Heart left ventricle (tissue), 16 donors: ENCODE results near the gene AFF3. TPM values are rescaled to one million over a fixed set of nuclear protein-coding genes. Genes with fewer than 3 reads are reported as not detected.
A peak's percentile ranks its signal among the peaks of the same experiment; 100 is the strongest.

Experiments used
- ATAC-seq, 4 donors: fragments of 200-7000 bp; cut with Tn5 transposase; one replicate each; pipeline ENCODE4 v1.9.1; 2020 to 2022; ENCODE audit warnings: moderate library complexity in 4 of 4, mild to moderate bottlenecking in 3 of 4, moderate number of reproducible peaks in 1 of 4
- DNase-seq, 5 donors: peaks; one replicate each; pipeline ENCODE4 v3.0.0-alpha.2; 2020
- H3K27ac ChIP-seq, 12 donors: fragments of 200-600 bp; sonication (generic) in 4 of 12; one replicate each; pipeline versions ENCODE4 v1.5.0 to v1.8.0; 2016 to 2022; ENCODE audit warnings: mild to moderate bottlenecking in 2 of 12
- H3K27me3 ChIP-seq, 9 donors: fragments of 200-600 bp; sonication (generic) in 2 of 9; one replicate each; pipeline versions ENCODE4 v1.5.1 to v1.8.0; 2016 to 2022; ENCODE audit warnings: mild to moderate bottlenecking in 3 of 9
- H3K36me3 ChIP-seq, 9 donors: fragments of 200-600 bp; sonication (generic) in 2 of 9; one replicate each; pipeline versions ENCODE4 v1.5.0 to v1.8.0; 2018 to 2022; ENCODE audit warnings: mild to moderate bottlenecking in 2 of 9
- H3K4me1 ChIP-seq, 12 donors: fragments of 200-600 bp; sonication (generic) in 4 of 12; one replicate each; pipeline versions ENCODE4 v1.5.0 to v1.8.0; 2016 to 2022; ENCODE audit warnings: mild to moderate bottlenecking in 3 of 12
- H3K4me3 ChIP-seq, 12 donors: fragments of 200-600 bp; sonication (generic) in 4 of 12; one replicate each; pipeline versions ENCODE4 v1.5.0 to v1.8.0; 2017 to 2022; ENCODE audit warnings: mild to moderate bottlenecking in 9 of 12, moderate library complexity in 4 of 12
- H3K9me3 ChIP-seq, 12 donors: fragments of 200-600 bp; sonication (generic) in 4 of 12; one replicate each; pipeline versions ENCODE4 v1.5.0 to v1.8.0; 2016 to 2022; ENCODE audit warnings: mild to moderate bottlenecking in 1 of 12
- CTCF ChIP-seq, 12 donors: fragments of 200-600 bp; sonication (generic) in 4 of 12; IDR thresholded peaks; one replicate each; pipeline versions ENCODE4 v1.5.0 to v1.8.0; 2018 to 2022; ENCODE audit warnings: antibody characterized with exemption in 12 of 12, mild to moderate bottlenecking in 5 of 12
- POLR2A ChIP-seq, 2 donors: fragments of 450-650 bp; IDR thresholded peaks; one replicate each; pipeline ENCODE4 v1.6.1; 2017; ENCODE audit warnings: antibody characterized with exemption in 2 of 2, mild to moderate bottlenecking in 2 of 2, moderate library complexity in 2 of 2
- WGBS, 4 donors: extraction: QIAGEN DNeasy Blood & Tissue Kit in 2 of 4; methylation state at CpG; one replicate each; pipeline versions ENCODE4 v1.1.5 to v1.1.7; 2013 to 2018; 5-methylcytosine and 5-hydroxymethylcytosine counted together
- intact Hi-C, 10 donors: fragments of 100-400 bp; cut with DNase I; formaldehyde crosslinking; loops; one replicate each; pipeline versions ENCODE4 v1.11.1 to v1.14.2; 2022
- polyA plus RNA-seq, 2 donors: library from polyadenylated mRNA; stranded (reverse); fragments of 200-250 nt; gene quantifications; one replicate each; pipeline ENCODE4 v1.2.3, GENCODE V29; 2013
- total RNA-seq, 9 donors: library from RNA; depleted of rRNA in 2 of 9; stranded (reverse); fragments of >200 nt in 2 of 9; fragmentation: NEBNext Ultra II Directional in 3 of 9; extraction: Animal tissue kit (Norgen Biotek cat#: 25700) in 3 of 9; gene quantifications; one replicate each; pipeline versions ENCODE4 v1.1.0 to v1.2.4, GENCODE V29; 2016 to 2023
- donor health status: ischemic (EF 13 %, LVEDD 7.1; RV severe dilation, severe dysfunction).
- donor health status: healthy with polysubstance abuse.
- donor health status: DM: no; HTN: yes; CAD: no.
- donor health status: DM: no; HTN: no; CAD: no.
- donor health status: ischemic (EF 25% LVEDD 6.9; RV normal size, moderate dysfunction).
- donor health status: ischemic (EF 25% LVEDD 5.7; RV mildly dilated, moderate dysfunction).
- donor health status: healthy.
- donor health status: DM: yes; HTN: yes; CAD: no.
- donor health status: ischemic (EF 35%, LVEDD 5.7; RV mildly dilated, moderate dysfunction).
- donor health status: nonischemic (EF 11% LVEDD 7.7; RV severe dilation, severe dysfunction).
- donor health status: DM: yes; HTN: yes; CAD: no.
- donor health status: PGD.
- donor health status: ischemic (EF 29% LVEDD 5.4; RV normal size, mild dysfunction).
- donor health status: nonischemic (EF 23%, LVEDD 6.1; RV moderate dilation, normal function).

AFF3 gene
- total and polyA plus RNA-seq, 11 donors: 1.3 to 15.5 (median 4.7) TPM

- Histone ChIP-seq H3K36me3 (no peaks in the 10 kb centered on the region), H3K27ac (no peak overlapping the region), H3K27me3 (no peaks in the 10 kb centered on the region), H3K4me3 (no peak overlapping the region), H3K4me1 (peaks cover 0 to 14% (median 6%) of the 10 kb centered on the region in 12 donors), H3K9me3 (no peaks in the 10 kb centered on the region)
- DNase-seq (no peak), ATAC-seq (peak in 1 of 4 donors; percentile 27)
- TF ChIP-seq CTCF (IDR thresholded peaks at IDR 0.05) (no peak), POLR2A (IDR thresholded peaks at IDR 0.05) (no peak)
- 81 to 88% (median 85%) methylated on average over 3 of the region's 3 CpGs for WGBS, 4 donors
- intact Hi-C loops: no loop called here
Measured at GRCh38 chr2:99689145-99689742, 453.1 kb downstream of the AFF3 start.

- Histone ChIP-seq H3K36me3 (no peaks in the 10 kb centered on the region), H3K27ac (no peak overlapping the region), H3K4me1 (peaks cover 0 to 12% (median 5%) of the 10 kb centered on the region in 12 donors), H3K9me3 (no peaks in the 10 kb centered on the region), H3K27me3 (no peaks in the 10 kb centered on the region), H3K4me3 (no peak overlapping the region)
- DNase-seq: no peak
- no peak for ATAC-seq
- 87 to 93% (median 89%) methylated on average over 6 of the region's 6 CpGs for WGBS, 4 donors
- intact Hi-C loops: no loop called here
- no peak for TF ChIP-seq POLR2A (IDR thresholded peaks at IDR 0.05)
- TF ChIP-seq CTCF (IDR thresholded peaks at IDR 0.05): no peak
Measured at GRCh38 chr2:99688699-99689098, 453.7 kb downstream of the AFF3 start.

GRCh38 chr2:99682275-99683060 lies 459.9 kb downstream of the AFF3 start:
- Histone ChIP-seq H3K4me3 (no peak overlapping the region), H3K27ac (no peak overlapping the region), H3K27me3 (no peaks in the 10 kb centered on the region), H3K9me3 (no peaks in the 10 kb centered on the region), H3K36me3 (no peaks in the 10 kb centered on the region), H3K4me1 (peaks cover 0 to 29% (median 10%) of the 10 kb centered on the region in 12 donors)
- no peak for ATAC-seq
- no peak for DNase-seq
- WGBS, 4 donors: 78 to 91% (median 86%) methylated on average over 6 of the region's 6 CpGs
- intact Hi-C loops: no loop called here
- TF ChIP-seq CTCF (IDR thresholded peaks at IDR 0.05) (no peak), POLR2A (IDR thresholded peaks at IDR 0.05) (no peak)

GRCh38 chr2:99680946-99681345 lies 461.4 kb downstream of the AFF3 start:
- H3K4me1 ChIP-seq: peaks cover 0 to 29% (median 10%) of the 10 kb centered on the region in 12 donors
- no peak overlapping the region for H3K4me3 ChIP-seq
- H3K27me3 ChIP-seq: no peaks in the 10 kb centered on the region
- intact Hi-C loops: no loop called here
- DNase-seq: no peak
- TF ChIP-seq POLR2A (IDR thresholded peaks at IDR 0.05): no peak
- no peak for TF ChIP-seq CTCF (IDR thresholded peaks at IDR 0.05)
- 84 to 100% (median 90%) methylated on average over 1 of the region's 1 CpG for WGBS, 4 donors
- H3K27ac ChIP-seq: no peak overlapping the region
- ATAC-seq: peak in 3 of 4 donors; percentile 32 to 82 (median 63)
- no peaks in the 10 kb centered on the region for H3K36me3 ChIP-seq
- H3K9me3 ChIP-seq: no peaks in the 10 kb centered on the region
